GM12874 (cell line): ENCODE results near the gene ITM2B.

Experiments
- CTCF ChIP-seq: IDR thresholded peaks from 2 replicates; pipeline ENCODE4 v1.5.1; 2011; ENCODE audit warnings: low read depth, mild to moderate bottlenecking, control low read depth, low read length, moderate library complexity; ENCODE audit not compliant: insufficient read depth

The ITM2B gene

GRCh38 chr13:48233046-48233888 lies at the start of gene ITM2B:
ITM2B (plus strand) TSS chr13:48233206; CDS start chr13:48233361, 155 bp downstream.
- TF ChIP-seq CTCF = peak; percentile 65

GRCh38 chr13:48184260-48184659 lies 48.7 kb upstream of the ITM2B start:
- TF ChIP-seq CTCF = no peak

GRCh38 chr13:48185018-48185417 lies 48.0 kb upstream of the ITM2B start:
- no peak for TF ChIP-seq CTCF

GRCh38 chr13:48186722-48187121 lies 46.3 kb upstream of the ITM2B start:
- no peak for TF ChIP-seq CTCF

GRCh38 chr13:48188131-48188530 lies 44.9 kb upstream of the ITM2B start:
- no peak for TF ChIP-seq CTCF

GRCh38 chr13:48188601-48189000 lies 44.4 kb upstream of the ITM2B start:
- TF ChIP-seq CTCF = no peak

GRCh38 chr13:48189171-48189570 lies 43.8 kb upstream of the ITM2B start:
- no peak for TF ChIP-seq CTCF
